Stomach (tissue), 4 donors: ENCODE results near the gene JMJD7.

Experiments
- EP300 ChIP-seq: sonication (generic); formaldehyde crosslinking; IDR thresholded peaks from one replicate; pipeline ENCODE4 v1.6.1; 2017; ENCODE audit warnings: antibody characterized with exemption
- POLR2A ChIP-seq, 4 donors: fragments of 450-650 bp; IDR thresholded peaks; one replicate each; pipeline ENCODE4 v1.6.1; 2016; ENCODE audit warnings: antibody characterized with exemption in 4 of 4, control low read depth in 2 of 4, mild to moderate bottlenecking in 1 of 4, moderate library complexity in 1 of 4
- POLR2AphosphoS5 ChIP-seq, 3 donors: sonication (generic); formaldehyde crosslinking; IDR thresholded peaks; one replicate each; pipeline ENCODE4 v1.6.1; 2016; ENCODE audit warnings: antibody characterized with exemption in 3 of 3
- TF ChIP-seq, protein P1 (sequence below), 7 experiments: fragments of 450-650 bp in 4 of 7; fragments of 200-600 bp in 3 of 7; sonication (generic) in 3 of 7; IDR thresholded peaks; one replicate each; pipeline ENCODE4 v1.5.1; 2016 to 2019; ENCODE audit warnings: antibody characterized with exemption in 7 of 7, control low read depth in 2 of 7, mild to moderate bottlenecking in 1 of 7

- TF ChIP-seq POLR2AphosphoS5 (IDR thresholded peaks at IDR 0.05) = no peak
- TF ChIP-seq, protein P1, sequence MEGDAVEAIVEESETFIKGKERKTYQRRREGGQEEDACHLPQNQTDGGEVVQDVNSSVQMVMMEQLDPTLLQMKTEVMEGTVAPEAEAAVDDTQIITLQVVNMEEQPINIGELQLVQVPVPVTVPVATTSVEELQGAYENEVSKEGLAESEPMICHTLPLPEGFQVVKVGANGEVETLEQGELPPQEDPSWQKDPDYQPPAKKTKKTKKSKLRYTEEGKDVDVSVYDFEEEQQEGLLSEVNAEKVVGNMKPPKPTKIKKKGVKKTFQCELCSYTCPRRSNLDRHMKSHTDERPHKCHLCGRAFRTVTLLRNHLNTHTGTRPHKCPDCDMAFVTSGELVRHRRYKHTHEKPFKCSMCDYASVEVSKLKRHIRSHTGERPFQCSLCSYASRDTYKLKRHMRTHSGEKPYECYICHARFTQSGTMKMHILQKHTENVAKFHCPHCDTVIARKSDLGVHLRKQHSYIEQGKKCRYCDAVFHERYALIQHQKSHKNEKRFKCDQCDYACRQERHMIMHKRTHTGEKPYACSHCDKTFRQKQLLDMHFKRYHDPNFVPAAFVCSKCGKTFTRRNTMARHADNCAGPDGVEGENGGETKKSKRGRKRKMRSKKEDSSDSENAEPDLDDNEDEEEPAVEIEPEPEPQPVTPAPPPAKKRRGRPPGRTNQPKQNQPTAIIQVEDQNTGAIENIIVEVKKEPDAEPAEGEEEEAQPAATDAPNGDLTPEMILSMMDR (IDR thresholded peaks at IDR 0.05) = no peak
- no peak for TF ChIP-seq POLR2A (IDR thresholded peaks at IDR 0.05)
- TF ChIP-seq EP300 = no peak
Observed at GRCh38 chr15:41809526-41810220, 18.2 kb upstream of the JMJD7 start.
